Peyer's patch (tissue), 4 donors: ENCODE data around the gene MSI2.

Experiments used
- CTCF ChIP-seq, 6 experiments: fragments of 450-650 bp in 4 of 6; fragments of 200-600 bp in 2 of 6; sonication (generic) in 1 of 6; IDR thresholded peaks; one replicate each; pipeline ENCODE4 v1.5.1; 2017 to 2019; ENCODE audit warnings: antibody characterized with exemption in 6 of 6, mild to moderate bottlenecking in 3 of 6, moderate library complexity in 1 of 6
- POLR2A ChIP-seq, 2 donors: fragments of 450-650 bp; IDR thresholded peaks; one replicate each; pipeline ENCODE4 v1.5.1; 2017; ENCODE audit warnings: antibody characterized with exemption in 2 of 2, mild to moderate bottlenecking in 2 of 2, moderate library complexity in 2 of 2

- no peak for TF ChIP-seq CTCF (IDR thresholded peaks at IDR 0.05)
- TF ChIP-seq POLR2A (IDR thresholded peaks at IDR 0.05) = no peak
Measured at GRCh38 chr17:57215317-57215716, 41.0 kb upstream of the MSI2 start.
